HuH-7 (cell line): Measurements from ENCODE around the gene LRP1.
A peak's percentile ranks its signal among the peaks of the same experiment; 100 is the strongest.

Experiments
- DNase-seq: peaks from one replicate; pipeline ENCODE4 v3.0.0; 2011; ENCODE audit warnings: low spot score

The LRP1 gene

DNA sequence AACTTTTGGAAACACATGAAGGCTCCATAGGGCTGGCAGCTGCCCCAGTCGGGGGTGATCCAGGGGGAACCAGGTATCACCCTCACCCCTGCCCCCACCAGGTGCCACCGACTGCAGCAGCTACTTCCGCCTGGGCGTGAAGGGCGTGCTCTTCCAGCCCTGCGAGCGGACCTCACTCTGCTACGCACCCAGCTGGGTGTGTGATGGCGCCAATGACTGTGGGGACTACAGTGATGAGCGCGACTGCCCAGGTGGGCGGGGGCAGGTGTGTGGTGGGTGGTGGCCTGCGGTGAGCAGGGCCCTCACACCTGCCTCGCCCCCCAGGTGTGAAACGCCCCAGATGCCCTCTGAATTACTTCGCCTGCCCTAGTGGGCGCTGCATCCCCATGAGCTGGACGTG lies 66.0 kb downstream of the LRP1 start:
- DNase-seq, result no peak

DNA sequence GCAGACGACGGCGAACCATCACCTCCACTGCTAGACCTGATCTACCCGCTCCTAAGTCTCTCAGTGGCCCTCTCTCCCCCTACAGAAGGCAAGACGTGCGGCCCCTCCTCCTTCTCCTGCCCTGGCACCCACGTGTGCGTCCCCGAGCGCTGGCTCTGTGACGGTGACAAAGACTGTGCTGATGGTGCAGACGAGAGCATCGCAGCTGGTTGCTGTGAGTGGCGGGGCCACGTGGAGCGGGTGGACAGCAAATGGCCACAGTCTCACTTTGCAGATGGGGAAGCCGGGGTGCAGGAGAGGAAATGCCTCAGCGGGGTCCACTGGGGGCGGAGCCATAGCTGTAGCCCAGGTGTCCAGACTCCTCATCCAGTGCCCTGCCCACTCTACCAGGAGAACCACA lies 66.9 kb downstream of the LRP1 start:
- no peak for DNase-seq

- DNase-seq, result no peak
Observed at GRCh38 chr12:57195611-57196371, 67.5 kb downstream of the LRP1 start.

DNA sequence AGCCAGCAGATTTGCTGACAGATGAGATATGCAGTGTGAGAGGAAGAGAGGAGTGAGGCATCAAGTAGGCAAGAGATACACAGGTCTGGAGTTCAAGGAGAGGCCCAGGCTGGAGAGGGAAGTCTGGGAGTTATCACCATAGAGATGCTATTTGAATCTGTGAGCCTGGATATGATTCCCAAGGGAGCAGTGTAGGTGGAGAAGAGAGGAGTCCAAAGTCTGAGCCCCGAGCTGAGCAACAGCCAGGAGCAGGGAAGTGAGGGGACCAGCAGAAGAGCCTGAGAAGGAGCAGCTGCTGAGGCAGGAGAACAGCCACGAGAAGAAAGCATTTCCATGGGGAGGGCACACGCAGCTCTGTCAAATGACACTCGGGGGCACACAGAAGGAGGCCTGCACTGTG lies 68.2 kb downstream of the LRP1 start:
- peak; percentile 68 for DNase-seq

DNA sequence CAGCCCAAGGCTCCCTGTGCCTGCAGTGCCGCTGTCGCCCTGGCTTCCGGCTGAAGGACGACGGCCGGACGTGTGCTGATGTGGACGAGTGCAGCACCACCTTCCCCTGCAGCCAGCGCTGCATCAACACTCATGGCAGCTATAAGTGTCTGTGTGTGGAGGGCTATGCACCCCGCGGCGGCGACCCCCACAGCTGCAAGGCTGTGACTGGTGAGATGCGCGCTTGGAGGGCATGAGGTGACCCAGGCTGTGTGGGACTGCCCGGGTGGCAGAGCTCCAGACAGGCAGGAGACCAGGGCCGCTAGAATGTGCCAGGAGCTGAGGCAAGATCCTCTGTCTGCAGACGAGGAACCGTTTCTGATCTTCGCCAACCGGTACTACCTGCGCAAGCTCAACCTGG lies 68.7 kb downstream of the LRP1 start:
- no peak for DNase-seq

GRCh38 chr12:57198329-57198728 lies 70.0 kb downstream of the LRP1 start:
- DNase-seq, result no peak

- no peak for DNase-seq
Observed at GRCh38 chr12:57199191-57199590, 70.9 kb downstream of the LRP1 start.

DNA sequence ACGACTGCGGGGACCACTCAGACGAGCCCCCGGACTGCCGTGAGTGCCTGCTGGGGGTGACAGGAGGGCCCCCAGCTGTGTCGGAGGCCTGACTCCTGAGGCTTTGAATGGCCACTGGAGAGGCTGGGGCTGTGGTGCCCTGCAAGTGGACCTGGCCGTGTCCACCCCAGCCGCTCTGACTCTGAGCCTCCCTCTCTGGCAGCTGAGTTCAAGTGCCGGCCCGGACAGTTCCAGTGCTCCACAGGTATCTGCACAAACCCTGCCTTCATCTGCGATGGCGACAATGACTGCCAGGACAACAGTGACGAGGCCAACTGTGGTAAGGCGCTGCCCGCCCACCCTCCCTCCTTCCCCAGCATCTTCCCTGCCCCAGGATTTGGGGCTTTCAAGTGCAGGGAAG lies 72.2 kb downstream of the LRP1 start:
- DNase-seq, result no peak

- DNase-seq, result no peak
Observed at GRCh38 chr12:57201219-57201618, 72.9 kb downstream of the LRP1 start.

GRCh38 chr12:57201631-57202030 lies 73.3 kb downstream of the LRP1 start:
- DNase-seq, result no peak

- no peak for DNase-seq
Observed at GRCh38 chr12:57202321-57202720, 74.0 kb downstream of the LRP1 start.

DNA sequence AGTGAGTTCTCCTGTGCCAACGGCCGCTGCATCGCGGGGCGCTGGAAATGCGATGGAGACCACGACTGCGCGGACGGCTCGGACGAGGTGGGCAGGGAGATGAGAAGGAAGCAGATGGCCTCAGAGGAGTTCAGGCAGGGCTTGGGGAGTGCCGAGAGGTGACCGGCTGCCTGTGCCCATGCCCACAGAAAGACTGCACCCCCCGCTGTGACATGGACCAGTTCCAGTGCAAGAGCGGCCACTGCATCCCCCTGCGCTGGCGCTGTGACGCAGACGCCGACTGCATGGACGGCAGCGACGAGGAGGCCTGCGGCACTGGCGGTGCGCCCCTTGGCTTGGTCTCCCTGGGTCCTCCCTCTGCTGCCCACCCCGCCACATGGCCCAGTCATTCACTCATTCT lies 74.9 kb downstream of the LRP1 start:
- no peak for DNase-seq

- no peak for DNase-seq
Observed at GRCh38 chr12:57203791-57204190, 75.5 kb downstream of the LRP1 start.

GRCh38 chr12:57204454-57204853 lies 76.2 kb downstream of the LRP1 start:
- no peak for DNase-seq

DNA sequence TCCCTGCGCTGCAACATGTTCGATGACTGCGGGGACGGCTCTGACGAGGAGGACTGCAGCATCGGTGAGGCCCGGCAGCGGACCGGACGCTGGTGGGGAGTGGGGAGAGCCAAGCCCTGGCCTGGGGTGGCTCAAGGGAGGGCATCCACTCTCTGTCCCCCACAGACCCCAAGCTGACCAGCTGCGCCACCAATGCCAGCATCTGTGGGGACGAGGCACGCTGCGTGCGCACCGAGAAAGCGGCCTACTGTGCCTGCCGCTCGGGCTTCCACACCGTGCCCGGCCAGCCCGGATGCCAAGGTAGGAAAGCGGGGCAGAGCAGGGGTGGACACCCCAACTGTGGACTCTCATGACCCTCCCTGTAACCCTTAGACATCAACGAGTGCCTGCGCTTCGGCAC lies 76.9 kb downstream of the LRP1 start:
- no peak for DNase-seq

DNA sequence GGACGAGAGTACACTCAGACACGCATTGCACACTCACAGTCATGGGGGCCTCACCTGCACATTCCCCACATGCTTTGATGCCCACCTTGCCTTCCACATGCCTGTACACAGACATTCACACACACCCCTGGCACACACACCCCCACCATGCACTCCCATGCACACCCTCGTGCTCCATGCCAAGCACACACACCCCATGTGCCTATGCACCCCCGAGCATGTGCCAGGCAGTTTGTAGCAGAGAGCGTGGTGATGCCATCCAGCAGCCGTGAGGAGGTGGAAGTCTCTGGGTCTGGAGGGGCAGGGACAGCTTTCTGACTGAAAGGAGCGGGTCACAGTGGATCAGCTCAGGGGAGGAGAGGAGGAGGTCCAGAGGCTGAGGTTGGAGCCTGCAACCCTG lies 77.6 kb downstream of the LRP1 start:
- DNase-seq, result no peak

DNA sequence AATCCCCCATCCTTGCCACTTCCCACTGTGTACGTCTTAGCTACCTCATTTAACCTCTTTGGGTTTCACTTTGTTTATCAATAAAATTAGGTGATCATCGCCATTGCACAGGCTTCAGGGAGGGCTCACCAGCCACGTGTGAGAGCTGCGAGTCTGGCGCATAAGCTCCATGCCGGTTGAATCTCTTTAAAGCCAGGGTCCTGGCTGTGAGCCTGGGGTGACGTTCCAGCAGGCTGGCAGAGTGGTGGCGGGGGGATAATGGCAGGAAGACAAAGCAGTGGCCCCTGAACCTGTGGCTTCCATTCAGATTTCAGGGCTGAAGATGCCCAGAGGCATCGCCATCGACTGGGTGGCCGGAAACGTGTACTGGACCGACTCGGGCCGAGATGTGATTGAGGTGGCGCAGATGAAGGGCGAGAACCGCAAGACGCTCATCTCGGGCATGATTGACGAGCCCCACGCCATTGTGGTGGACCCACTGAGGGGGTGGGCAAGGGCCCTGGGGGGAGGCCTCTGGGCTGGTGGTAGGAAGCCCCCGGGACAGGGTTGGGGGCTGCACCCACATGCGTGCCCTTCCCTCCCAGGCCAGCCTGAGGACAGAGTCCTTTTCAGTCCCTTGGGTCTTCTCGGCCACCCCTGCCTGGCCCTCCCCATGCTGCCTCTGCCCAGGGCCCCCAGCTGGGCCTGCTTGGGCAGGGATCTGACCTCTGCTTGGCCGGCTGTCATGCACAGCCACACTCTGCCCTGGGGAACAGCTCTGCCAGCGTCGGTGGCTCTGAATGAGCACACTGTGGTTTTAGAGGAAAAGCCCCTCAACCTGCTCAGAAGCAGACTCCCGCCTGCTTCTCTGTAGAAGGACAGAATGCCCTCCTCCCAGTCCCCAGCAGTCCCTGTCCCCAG lies 79.7 kb downstream of the LRP1 start:
- DNase-seq, result no peak

DNA sequence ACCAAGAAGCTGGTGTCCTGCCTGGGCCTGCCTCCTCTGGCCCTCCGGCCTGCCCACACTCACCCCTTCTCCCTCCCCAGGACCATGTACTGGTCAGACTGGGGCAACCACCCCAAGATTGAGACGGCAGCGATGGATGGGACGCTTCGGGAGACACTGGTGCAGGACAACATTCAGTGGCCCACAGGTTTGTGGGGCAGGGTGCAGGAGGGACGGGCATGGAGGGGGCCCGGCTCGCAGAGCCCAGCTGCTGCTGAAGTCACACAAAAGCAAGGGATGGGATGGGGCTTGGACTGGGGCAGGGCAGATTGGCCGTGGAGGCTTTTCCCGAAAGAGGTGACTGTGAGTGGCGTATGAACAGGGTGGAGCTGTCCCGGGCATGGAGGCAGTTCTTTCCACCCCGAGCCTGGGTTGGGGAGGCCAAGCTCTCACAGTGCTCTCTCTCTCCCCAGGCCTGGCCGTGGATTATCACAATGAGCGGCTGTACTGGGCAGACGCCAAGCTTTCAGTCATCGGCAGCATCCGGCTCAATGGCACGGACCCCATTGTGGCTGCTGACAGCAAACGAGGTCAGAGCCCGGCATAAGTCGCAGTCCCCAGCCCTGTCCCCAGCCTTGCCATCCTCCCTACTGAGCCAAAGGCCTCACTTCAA lies 80.5 kb downstream of the LRP1 start:
- no peak for DNase-seq

DNA sequence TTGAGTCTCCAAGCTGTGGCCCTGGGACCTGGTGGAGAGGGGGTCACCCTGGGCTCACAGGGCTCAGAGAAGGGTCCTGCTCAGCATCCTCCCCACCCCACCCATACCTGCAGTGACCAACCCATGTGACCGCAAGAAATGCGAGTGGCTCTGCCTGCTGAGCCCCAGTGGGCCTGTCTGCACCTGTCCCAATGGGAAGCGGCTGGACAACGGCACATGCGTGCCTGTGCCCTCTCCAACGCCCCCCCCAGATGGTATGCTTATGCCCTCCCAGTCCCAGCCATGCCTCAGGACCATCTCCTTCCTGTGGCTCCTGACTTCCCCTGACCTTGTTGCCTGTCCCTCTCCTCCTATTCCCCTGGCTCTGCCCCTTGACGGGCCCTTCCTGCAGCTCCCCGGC lies 81.6 kb downstream of the LRP1 start:
- no peak for DNase-seq

DNA sequence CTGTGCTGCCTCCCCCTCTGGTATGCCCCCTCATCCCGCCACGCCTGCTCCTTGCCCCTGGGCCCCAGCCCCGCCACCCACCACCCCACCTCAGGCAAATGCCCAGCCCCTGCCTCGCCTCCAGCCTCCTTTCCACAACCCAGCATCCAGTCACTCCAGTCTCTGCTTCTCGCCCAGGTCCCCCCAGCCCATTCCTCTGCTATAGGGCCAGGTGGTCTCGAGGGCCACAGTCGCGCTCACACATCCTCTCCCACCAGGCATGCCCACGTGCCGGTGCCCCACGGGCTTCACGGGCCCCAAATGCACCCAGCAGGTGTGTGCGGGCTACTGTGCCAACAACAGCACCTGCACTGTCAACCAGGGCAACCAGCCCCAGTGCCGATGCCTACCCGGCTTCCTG lies 82.2 kb downstream of the LRP1 start:
- DNase-seq, result no peak

- no peak for DNase-seq
Observed at GRCh38 chr12:57210926-57211692, 82.8 kb downstream of the LRP1 start.
